Uterus (tissue), 2 donors: ENCODE data around the gene PDCD1LG2.

ENCODE experiments used
- CTCF ChIP-seq, 4 experiments: fragments of 200-600 bp in 2 of 4; fragments of 450-650 bp in 2 of 4; sonication (generic) in 2 of 4; IDR thresholded peaks; one replicate each; pipeline ENCODE4 v1.5.1; 2016 to 2019; ENCODE audit warnings: antibody characterized with exemption in 4 of 4, mild to moderate bottlenecking in 2 of 4, moderate library complexity in 1 of 4
- POLR2A ChIP-seq, 2 donors: fragments of 450-650 bp; IDR thresholded peaks; one replicate each; pipeline ENCODE4 v1.6.1; 2016; ENCODE audit warnings: antibody characterized with exemption in 2 of 2, mild to moderate bottlenecking in 1 of 2, moderate library complexity in 1 of 2

- TF ChIP-seq CTCF (IDR thresholded peaks at IDR 0.05) (no peak), POLR2A (IDR thresholded peaks at IDR 0.05) (no peak)
These were observed 28.1 kb upstream of the PDCD1LG2 start for GRCh38 chr9:5482194-5482593.
